Measurements from ENCODE around the gene EIF3B. TPM values are rescaled to one million over a fixed set of nuclear protein-coding genes. Genes with fewer than 3 reads are reported as not detected.
"Not testable (repeated sequence)": the region's sequence is repeated elsewhere in the genome, so short reads cannot be mapped to it uniquely, and the experiment has no call there.

EIF3B gene
- total and polyA plus RNA-seq, 2 donors, result 86.0 to 115 TPM

DNA sequence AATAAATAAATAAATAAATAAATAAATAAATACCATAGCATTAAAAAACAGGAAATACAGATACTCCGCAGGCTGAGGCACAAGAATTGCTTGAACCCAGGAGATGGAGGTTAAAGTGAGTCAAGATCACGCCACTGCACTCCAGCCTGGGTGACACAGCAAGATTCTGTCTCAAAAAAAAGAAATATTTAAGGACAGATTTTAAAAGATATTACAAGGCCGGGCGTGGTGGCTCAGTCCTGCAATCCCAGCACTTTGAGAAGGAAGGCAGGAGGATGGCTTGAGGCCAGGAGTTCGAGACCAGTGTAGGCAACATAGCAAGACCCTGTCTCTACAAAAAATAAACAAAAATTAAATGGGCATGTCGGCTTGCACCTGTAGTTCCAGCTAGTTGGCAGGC is 22.9 kb upstream of the EIF3B start:
- 97% methylated on average over 6 of the region's 6 CpGs for WGBS
- Histone ChIP-seq H3K27me3 (ENCODE audit: control insufficient read depth in 2 of 2, insufficient read depth in 1 of 2, low read length in 1 of 2) (no peaks in the 10 kb centered on the region), H3K4me3 (ENCODE audit: low read length in 2 of 2) (no peak overlapping the region), H3K27ac (ENCODE audit: low read depth in 1 of 2, low read length in 1 of 2) (no peak overlapping the region), H3K9me3 (ENCODE audit: control insufficient read depth in 2 of 2, insufficient read depth in 1 of 2, low read length in 1 of 2) (no peaks in the 10 kb centered on the region), H3K36me3 (ENCODE audit: control insufficient read depth in 2 of 2, insufficient read depth in 2 of 2, low read length in 1 of 2) (no peaks in the 10 kb centered on the region), H3K4me1 (ENCODE audit: control insufficient read depth in 2 of 2, insufficient read depth in 2 of 2, low read length in 2 of 2) (no peaks in the 10 kb centered on the region)
- no peak for DNase-seq (ENCODE audit: low read depth in 6 of 9, low spot score in 9 of 9)

- whole genome bisulfite sequencing, result 95% methylated on average over 4 of the region's 4 CpGs
- DNase-seq (ENCODE audit: low read depth in 6 of 9, low spot score in 9 of 9); H3K4me3 ChIP-seq (ENCODE audit: low read length in 2 of 2); H3K27me3 ChIP-seq (ENCODE audit: control insufficient read depth in 2 of 2, insufficient read depth in 1 of 2, low read length in 1 of 2); H3K36me3 ChIP-seq (ENCODE audit: control insufficient read depth in 2 of 2, insufficient read depth in 2 of 2, low read length in 1 of 2); H3K4me1 ChIP-seq (ENCODE audit: control insufficient read depth in 2 of 2, insufficient read depth in 2 of 2, low read length in 2 of 2); H3K27ac ChIP-seq (ENCODE audit: low read depth in 1 of 2, low read length in 1 of 2); H3K9me3 ChIP-seq (ENCODE audit: control insufficient read depth in 2 of 2, insufficient read depth in 1 of 2, low read length in 1 of 2): not testable (repeated sequence)
These were observed 21.9 kb upstream of the EIF3B start for GRCh38 chr7:2332606-2333231.

GRCh38 chr7:2336626-2337299 is 17.9 kb upstream of the EIF3B start:
- WGBS, result 95% methylated on average over 20 of the region's 20 CpGs

DNA sequence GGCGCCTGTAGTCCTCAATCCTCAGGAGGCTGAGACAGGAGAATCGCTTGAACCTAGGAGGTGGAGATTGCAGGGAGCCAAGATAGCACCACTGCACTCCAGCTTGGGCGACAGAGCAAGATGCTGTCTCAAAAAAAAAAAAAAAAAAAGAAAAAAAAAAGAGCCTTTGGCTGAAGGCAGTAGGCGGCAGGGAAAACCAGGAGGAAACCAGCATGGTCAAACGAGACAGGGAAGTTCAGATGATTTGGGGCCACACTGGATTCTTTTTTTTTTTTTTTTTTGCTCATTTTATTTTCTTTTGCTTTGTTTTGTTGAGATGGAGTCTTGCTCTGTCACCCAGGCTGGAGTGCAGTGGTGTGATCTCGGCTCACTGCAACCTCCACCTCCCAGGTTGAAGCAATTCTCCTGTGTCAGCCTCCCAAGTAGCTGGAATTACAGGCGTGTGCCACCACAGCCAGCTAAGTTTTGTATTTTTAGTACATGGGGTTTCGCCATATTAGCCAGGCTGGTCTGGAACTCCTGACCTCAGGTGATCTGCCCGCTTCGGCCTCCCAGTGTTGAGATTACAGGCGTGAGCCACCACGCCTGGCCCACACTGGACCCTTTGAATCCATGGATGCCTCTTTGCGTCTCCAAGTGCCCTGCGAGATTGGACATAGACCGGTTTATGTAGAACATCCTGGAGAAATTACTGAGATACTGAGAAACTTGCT is 7.1 kb upstream of the EIF3B start:
- DNase-seq (ENCODE audit: low read depth in 6 of 9, low spot score in 9 of 9); H3K9me3 ChIP-seq (ENCODE audit: control insufficient read depth in 2 of 2, insufficient read depth in 1 of 2, low read length in 1 of 2); H3K36me3 ChIP-seq (ENCODE audit: control insufficient read depth in 2 of 2, insufficient read depth in 2 of 2, low read length in 1 of 2); H3K27ac ChIP-seq (ENCODE audit: low read depth in 1 of 2, low read length in 1 of 2); H3K27me3 ChIP-seq (ENCODE audit: control insufficient read depth in 2 of 2, insufficient read depth in 1 of 2, low read length in 1 of 2); H3K4me3 ChIP-seq (ENCODE audit: low read length in 2 of 2); H3K4me1 ChIP-seq (ENCODE audit: control insufficient read depth in 2 of 2, insufficient read depth in 2 of 2, low read length in 2 of 2): not testable (repeated sequence)
- WGBS, result 92% methylated on average over 15 of the region's 15 CpGs

More at GRCh38 chr7:2336626-2337299, 17.9 kb upstream of the EIF3B start:
- H3K27me3 ChIP-seq (ENCODE audit: control insufficient read depth in 2 of 2, insufficient read depth in 1 of 2, low read length in 1 of 2), result no peaks in the 10 kb centered on the region
- H3K27ac ChIP-seq (ENCODE audit: low read depth in 1 of 2, low read length in 1 of 2), result no peak overlapping the region
- no peaks in the 10 kb centered on the region for H3K4me1 ChIP-seq (ENCODE audit: control insufficient read depth in 2 of 2, insufficient read depth in 2 of 2, low read length in 2 of 2)
- no peak for DNase-seq (ENCODE audit: low read depth in 6 of 9, low spot score in 9 of 9)
- no peaks in the 10 kb centered on the region for H3K36me3 ChIP-seq (ENCODE audit: control insufficient read depth in 2 of 2, insufficient read depth in 2 of 2, low read length in 1 of 2)
- no peak overlapping the region for H3K4me3 ChIP-seq (ENCODE audit: low read length in 2 of 2)
- no peaks in the 10 kb centered on the region for H3K9me3 ChIP-seq (ENCODE audit: control insufficient read depth in 2 of 2, insufficient read depth in 1 of 2, low read length in 1 of 2)

DNA sequence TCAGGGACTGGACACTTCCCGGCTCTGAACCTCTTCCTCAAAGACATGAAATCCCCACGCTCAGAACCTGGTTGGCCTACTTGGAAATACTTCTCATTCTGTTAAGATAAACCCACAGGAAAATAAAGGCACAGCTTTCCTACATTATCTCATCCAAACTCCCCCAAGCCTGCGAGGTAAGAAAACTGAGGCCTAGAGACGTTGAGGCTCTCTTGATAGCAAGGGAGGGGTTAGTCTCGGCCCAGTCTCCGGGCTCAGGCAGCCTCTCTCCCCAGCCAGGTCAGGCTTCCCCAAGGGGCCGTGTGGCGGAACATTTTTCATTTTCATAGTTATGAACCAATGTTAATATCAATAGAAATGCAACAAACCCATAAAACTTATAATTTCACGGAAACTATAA is 4.6 kb upstream of the EIF3B start:
- WGBS, result 97% methylated on average over 9 of the region's 9 CpGs
- Histone ChIP-seq H3K36me3 (ENCODE audit: control insufficient read depth in 2 of 2, insufficient read depth in 2 of 2, low read length in 1 of 2) (no peaks in the 10 kb centered on the region), H3K4me1 (ENCODE audit: control insufficient read depth in 2 of 2, insufficient read depth in 2 of 2, low read length in 2 of 2) (peaks cover 7 to 9% of the 10 kb centered on the region in 2 donors), H3K27me3 (ENCODE audit: control insufficient read depth in 2 of 2, insufficient read depth in 1 of 2, low read length in 1 of 2) (no peaks in the 10 kb centered on the region), H3K4me3 (ENCODE audit: low read length in 2 of 2) (no peak overlapping the region), H3K27ac (ENCODE audit: low read depth in 1 of 2, low read length in 1 of 2) (no peak overlapping the region), H3K9me3 (ENCODE audit: control insufficient read depth in 2 of 2, insufficient read depth in 1 of 2, low read length in 1 of 2) (no peaks in the 10 kb centered on the region)
- DNase-seq (ENCODE audit: low read depth in 6 of 9, low spot score in 9 of 9), result no peak

DNA sequence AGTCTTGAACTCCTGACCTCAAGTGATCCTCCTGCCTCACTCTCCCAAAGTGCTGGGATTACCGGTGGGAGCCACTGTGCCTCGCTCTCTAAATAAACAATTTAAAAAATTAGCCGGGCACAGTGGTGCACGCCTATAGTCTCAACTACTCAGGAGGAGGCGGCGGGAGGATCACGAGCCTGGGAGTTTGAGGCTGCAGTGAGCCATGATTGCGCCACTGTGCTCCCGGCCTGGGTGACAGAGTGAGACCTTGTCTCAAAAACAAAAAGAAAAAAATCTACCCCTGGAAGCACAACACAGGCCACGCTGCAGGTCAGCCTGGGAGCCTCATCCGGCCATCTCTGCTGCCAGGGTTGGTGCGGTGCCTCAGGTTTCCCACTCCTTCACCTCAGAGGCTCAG is 3.8 kb upstream of the EIF3B start:
- Histone ChIP-seq H3K27ac (ENCODE audit: low read depth in 1 of 2, low read length in 1 of 2) (no peak overlapping the region), H3K9me3 (ENCODE audit: control insufficient read depth in 2 of 2, insufficient read depth in 1 of 2, low read length in 1 of 2) (no peaks in the 10 kb centered on the region), H3K27me3 (ENCODE audit: control insufficient read depth in 2 of 2, insufficient read depth in 1 of 2, low read length in 1 of 2) (no peaks in the 10 kb centered on the region), H3K36me3 (ENCODE audit: control insufficient read depth in 2 of 2, insufficient read depth in 2 of 2, low read length in 1 of 2) (no peaks in the 10 kb centered on the region), H3K4me3 (ENCODE audit: low read length in 2 of 2) (no peak overlapping the region), H3K4me1 (ENCODE audit: control insufficient read depth in 2 of 2, insufficient read depth in 2 of 2, low read length in 2 of 2) (peaks cover 10 to 15% of the 10 kb centered on the region in 2 donors)
- no peak for DNase-seq (ENCODE audit: low read depth in 6 of 9, low spot score in 9 of 9)
- WGBS, result 98% methylated on average over 12 of the region's 12 CpGs

DNA sequence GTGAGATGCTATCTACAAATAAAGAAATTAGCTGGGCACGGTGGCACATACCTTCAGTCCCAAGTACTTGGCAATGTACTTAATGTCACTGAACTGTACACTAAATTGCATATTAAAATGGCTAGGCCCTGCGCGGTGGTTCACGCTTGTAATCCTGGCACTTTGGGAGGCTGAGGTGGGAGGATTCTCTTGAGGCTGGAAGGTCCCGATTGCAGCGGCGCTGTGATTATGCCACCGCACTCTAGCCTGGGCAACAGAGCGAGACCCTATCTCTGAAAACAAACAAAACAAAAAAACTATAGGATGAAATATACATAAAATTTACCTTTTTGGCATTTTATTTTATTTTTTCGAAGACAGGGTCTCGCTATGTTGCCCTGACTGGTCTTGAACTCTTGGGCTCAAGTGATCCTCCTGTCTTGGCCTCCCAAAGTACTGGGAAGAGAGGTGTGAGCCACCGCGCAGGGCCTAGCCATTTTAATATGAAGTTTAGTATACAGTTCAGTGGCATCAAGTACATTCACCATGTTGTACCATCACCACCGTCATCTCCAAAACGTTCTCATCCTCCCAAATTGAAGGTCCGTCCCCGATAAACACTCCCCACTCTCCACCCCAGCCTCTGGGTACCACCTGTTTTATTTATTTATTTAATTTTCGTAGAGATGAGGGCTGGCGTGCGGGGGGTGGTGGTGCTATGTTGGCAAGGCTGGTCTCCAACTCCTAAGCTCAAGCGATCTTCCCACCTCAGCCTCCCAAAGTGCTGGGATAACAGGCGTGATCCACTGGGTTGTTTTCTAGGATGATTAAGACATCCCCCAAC is 1.3 kb upstream of the EIF3B start:
- H3K4me1 ChIP-seq (ENCODE audit: control insufficient read depth in 2 of 2, insufficient read depth in 2 of 2, low read length in 2 of 2), result peaks cover 13 to 27% of the 10 kb centered on the region in 2 donors
- 56% methylated on average over 22 of the region's 22 CpGs for WGBS
- H3K4me3 ChIP-seq (ENCODE audit: low read length in 2 of 2), result peak overlapping the region; percentile 69 to 74
- peak overlapping the region in 1 of 2 donors; percentile 92 for H3K27ac ChIP-seq (ENCODE audit: low read depth in 1 of 2, low read length in 1 of 2)
- no peaks in the 10 kb centered on the region for H3K9me3 ChIP-seq (ENCODE audit: control insufficient read depth in 2 of 2, insufficient read depth in 1 of 2, low read length in 1 of 2)
- no peaks in the 10 kb centered on the region for H3K27me3 ChIP-seq (ENCODE audit: control insufficient read depth in 2 of 2, insufficient read depth in 1 of 2, low read length in 1 of 2)
- H3K36me3 ChIP-seq (ENCODE audit: control insufficient read depth in 2 of 2, insufficient read depth in 2 of 2, low read length in 1 of 2), result peaks cover 3 to 16% of the 10 kb centered on the region in 2 donors
- no peak for DNase-seq (ENCODE audit: low read depth in 6 of 9, low spot score in 9 of 9)

DNA sequence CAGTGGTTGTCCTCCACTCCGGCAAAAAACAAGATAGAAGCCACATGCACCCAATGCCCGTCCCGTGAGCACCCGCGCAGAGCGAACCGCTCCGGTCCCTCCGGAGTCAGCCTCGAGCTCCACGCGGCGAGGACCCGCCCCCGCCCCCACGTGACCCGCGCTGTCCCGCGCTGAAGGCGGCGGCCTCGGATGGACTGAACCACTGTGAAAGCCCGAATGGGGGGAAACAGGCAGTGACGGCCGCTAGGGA is 766 bp upstream of the EIF3B start:
- no peaks in the 10 kb centered on the region for H3K9me3 ChIP-seq (ENCODE audit: control insufficient read depth in 2 of 2, insufficient read depth in 1 of 2, low read length in 1 of 2)
- H3K27ac ChIP-seq (ENCODE audit: low read depth in 1 of 2, low read length in 1 of 2), result peak overlapping the region; percentile 92 to 97
- WGBS, result under 1% methylated on average over 26 of the region's 26 CpGs
- H3K36me3 ChIP-seq (ENCODE audit: control insufficient read depth in 2 of 2, insufficient read depth in 2 of 2, low read length in 1 of 2), result peaks cover 6 to 21% of the 10 kb centered on the region in 2 donors
- H3K27me3 ChIP-seq (ENCODE audit: control insufficient read depth in 2 of 2, insufficient read depth in 1 of 2, low read length in 1 of 2), result no peaks in the 10 kb centered on the region
- DNase-seq (ENCODE audit: low read depth in 6 of 9, low spot score in 9 of 9), result peak in 4 of 9 donors; percentile 73 to 90 (median 86)
- peaks cover 13 to 27% of the 10 kb centered on the region in 2 donors for H3K4me1 ChIP-seq (ENCODE audit: control insufficient read depth in 2 of 2, insufficient read depth in 2 of 2, low read length in 2 of 2)
- H3K4me3 ChIP-seq (ENCODE audit: low read length in 2 of 2), result peak overlapping the region; percentile 69 to 74

All from thymus (tissue), 11 donors.